Mucosa of gallbladder (tissue), 1 donor: ENCODE results near the gene CNTNAP2. TPM values are rescaled to one million over a fixed set of nuclear protein-coding genes. Genes with fewer than 3 reads are reported as not detected.

ENCODE experiments used
- DNase-seq: peaks from one replicate; pipeline ENCODE4 v3.0.0-alpha.2; 2020; ENCODE audit warnings: low spot score
- total RNA-seq: library from RNA; stranded (reverse); gene quantifications from one replicate; pipeline ENCODE4 v1.2.1, GENCODE V29; 2021
- donor health status: DM: no; HTN: no; CAD: no.

The CNTNAP2 gene
- total RNA-seq, 1 donor from 2014 or later: 1.6 TPM

DNA sequence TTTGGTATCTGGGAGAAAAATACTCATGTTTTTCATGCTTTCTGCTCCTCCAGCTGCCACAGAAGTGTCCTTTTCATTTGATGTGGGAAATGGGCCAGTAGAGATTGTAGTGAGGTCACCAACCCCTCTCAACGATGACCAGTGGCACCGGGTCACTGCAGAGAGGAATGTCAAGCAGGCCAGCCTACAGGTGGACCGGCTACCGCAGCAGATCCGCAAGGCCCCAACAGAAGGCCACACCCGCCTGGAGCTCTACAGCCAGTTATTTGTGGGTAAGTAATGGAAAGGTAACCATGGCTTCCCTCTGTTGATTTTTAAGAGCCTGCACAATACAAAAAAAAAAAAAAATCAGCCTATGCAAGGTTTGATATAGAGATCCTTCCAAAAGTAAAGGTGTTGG, 2030.8 kb downstream of the CNTNAP2 start:
- no peak for DNase-seq

DNA sequence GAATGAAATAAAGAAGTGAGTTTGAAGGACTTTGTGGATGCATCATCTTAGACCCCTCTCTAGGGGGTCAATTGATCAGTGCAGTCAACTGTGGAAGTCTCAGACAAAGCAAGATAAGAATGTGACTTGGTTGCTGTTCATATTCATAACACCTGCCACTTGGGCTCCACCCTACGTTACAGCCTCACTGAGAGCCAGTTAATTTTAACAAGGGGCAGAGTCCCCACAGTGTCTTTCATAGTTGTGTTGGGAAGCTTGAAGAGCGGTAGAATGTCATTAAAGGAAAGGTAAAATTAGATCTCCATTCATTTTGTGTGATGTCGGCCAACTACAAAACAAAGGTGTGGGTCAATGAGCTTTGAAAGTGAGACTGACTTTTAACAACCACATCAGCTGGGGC, 2031.9 kb downstream of the CNTNAP2 start:
- DNase-seq: peak; percentile 25

DNA sequence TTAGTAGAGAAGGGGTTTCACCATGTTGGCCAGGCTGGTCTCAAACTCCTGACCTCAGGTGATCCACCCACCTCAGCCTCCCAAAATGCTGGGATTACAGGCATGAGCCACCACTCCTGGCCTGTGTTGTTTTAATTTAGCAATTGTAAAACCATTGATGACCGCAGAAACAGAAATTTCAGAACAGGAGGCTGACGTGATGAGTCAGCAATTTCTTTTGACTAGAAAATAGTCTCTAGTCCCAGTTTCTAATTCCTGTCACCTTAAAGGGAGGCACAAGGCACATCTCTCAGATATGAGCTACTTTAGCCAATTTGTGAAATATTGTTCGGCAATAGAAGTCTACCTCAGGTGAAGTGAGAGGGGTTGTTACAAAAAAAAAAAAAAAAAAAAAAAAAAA, 2033.1 kb downstream of the CNTNAP2 start:
- DNase-seq: no peak

DNA sequence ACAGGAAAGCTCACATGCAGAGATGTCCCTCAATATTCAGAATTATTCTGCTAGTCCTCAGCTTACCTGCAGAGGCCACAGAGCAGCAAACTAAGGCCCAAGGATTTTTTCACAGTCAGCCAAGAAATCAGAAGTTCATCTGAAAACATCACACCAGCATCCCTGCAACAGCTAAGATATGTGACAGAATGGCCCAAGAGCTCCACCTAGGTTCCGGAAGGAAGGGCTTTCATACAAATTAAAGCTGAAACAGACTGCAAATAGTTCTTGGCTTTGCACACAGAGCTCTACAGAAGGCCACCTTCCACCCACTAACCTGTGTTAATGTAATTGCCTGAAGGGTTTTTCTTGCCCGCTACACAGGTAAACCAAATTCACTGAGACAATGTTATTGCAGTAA, 2035.2 kb downstream of the CNTNAP2 start:
- no peak for DNase-seq

- DNase-seq: peak; percentile 90
These were observed 2037.1 kb downstream of the CNTNAP2 start for GRCh38 chr7:148153616-148154284.

DNA sequence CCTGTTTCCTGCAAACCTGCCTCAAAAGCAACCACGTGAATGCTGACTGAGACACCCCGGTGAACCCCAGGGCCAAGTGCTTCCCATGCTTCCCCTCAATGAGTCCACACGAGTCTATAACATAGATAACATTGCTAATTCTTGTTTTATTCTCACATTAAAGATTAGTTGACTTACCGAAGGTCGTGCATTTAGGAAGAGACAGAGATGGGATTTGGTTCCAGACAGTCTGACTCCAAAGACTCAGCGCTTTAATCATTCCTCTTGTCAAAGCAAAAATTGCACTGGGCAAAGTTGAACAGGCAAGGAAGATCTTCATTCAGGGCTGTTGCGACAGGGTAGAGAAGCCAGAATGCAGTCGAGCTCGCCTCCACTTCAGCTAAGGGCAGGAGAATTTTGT, 2038.4 kb downstream of the CNTNAP2 start:
- DNase-seq: no peak

- no peak for DNase-seq
These were observed 2039.2 kb downstream of the CNTNAP2 start for GRCh38 chr7:148155826-148156225.

GRCh38 chr7:148156233-148156632, 2039.6 kb downstream of the CNTNAP2 start:
- DNase-seq: no peak

GRCh38 chr7:148159331-148159730, 2042.7 kb downstream of the CNTNAP2 start:
- DNase-seq: no peak

DNA sequence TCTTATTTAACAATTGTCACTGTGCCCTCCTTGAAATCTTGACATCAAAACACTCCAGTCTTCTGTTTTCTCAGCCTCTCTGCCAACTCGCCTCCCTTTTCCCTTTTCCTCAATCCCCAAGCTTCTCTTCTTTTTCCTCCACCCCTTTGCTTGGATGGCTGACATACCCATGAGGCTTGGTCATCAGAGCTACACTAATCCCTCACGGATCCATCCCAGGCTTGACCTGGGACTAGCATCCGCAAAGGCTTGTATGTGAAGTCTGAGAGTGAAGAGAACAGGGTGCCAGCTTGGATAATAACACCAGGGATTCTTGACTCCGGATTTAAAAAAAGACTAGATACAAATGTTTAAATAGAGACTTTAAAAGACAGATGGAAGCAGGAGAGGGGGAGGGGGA, 2045.2 kb downstream of the CNTNAP2 start:
- DNase-seq: no peak

- no peak for DNase-seq
These were observed 2046.2 kb downstream of the CNTNAP2 start for GRCh38 chr7:148162808-148163207.

- DNase-seq: no peak
These were observed 2046.6 kb downstream of the CNTNAP2 start for GRCh38 chr7:148163246-148163645.

DNA sequence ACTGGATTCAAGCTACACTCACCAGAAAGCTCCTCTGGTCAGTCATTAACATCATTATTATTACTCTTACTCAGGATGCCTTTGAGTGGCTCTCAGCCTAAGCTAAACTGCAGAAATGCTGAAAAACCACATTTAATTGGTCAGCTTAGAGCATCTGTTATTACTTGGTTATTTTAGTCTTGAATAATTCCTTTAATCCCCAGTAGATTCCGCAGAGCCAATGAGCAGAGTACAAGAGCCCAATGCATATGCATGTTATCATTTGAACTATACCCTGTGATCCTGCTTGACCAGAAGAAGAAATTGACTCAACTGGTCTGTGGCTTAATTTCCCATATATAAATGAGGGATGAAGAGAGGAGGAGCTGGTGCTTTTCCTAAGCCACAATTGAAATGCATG, 2056.3 kb downstream of the CNTNAP2 start:
- no peak for DNase-seq

- DNase-seq: no peak
These were observed 2056.8 kb downstream of the CNTNAP2 start for GRCh38 chr7:148173369-148173768.

GRCh38 chr7:148174376-148174775, 2057.8 kb downstream of the CNTNAP2 start:
- no peak for DNase-seq

- DNase-seq: no peak
These were observed 2058.9 kb downstream of the CNTNAP2 start for GRCh38 chr7:148175512-148175911.

DNA sequence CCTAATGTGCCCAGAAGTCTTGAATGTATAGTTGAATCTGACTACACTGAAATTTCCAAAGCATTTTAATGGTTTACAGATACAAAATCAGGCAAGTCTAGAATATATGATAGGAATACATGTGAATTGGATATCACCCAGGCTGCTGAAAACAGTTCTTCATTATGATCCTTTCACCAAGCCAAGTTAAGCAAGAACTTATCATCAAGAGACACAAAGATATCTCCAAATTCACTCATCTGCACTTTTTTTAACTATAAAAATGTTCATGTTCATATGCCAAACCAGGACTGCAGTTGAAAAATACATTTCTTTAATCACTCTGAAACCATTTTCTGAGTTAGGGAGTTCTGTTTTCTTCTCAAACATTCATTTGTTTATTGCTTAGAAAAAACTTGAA, 2061.4 kb downstream of the CNTNAP2 start:
- DNase-seq: no peak

DNA sequence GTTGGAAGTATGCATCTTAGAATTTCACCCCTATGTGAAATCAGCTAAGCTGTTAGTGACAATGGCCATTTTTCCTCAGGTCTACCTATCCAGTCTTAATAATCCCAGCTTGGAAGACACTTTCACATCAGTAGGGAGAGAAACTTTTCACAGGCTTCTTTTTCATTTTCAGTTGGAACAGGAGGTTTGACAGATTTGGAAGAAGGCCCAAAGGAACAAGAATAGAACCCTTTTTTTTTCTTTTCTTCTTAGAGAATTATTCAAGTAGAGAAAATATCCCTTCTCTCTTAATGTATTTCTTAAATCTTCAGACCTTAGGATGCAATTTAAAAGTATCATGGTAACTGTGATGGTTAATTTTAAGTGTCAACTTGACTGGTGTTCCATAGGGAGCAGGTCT, 2063.5 kb downstream of the CNTNAP2 start:
- no peak for DNase-seq

DNA sequence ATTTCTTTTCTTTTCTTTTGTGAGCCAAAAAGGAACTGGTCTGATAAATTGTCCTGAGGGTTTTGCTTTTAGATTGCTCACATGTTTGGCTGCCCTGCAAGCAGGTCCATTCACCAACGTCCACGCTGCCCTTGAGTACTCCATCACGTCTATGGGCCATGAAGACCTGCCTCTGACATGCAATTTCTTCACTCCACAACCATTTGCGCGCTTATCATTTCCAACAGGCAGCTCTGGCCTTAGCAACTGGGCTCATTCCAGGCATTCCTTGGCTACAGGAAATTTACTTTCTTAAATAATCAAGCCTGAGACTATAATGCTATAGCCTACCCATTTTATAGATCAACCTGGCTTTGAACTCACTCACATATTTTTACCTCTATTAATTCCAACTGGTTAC, 2065.7 kb downstream of the CNTNAP2 start:
- no peak for DNase-seq

DNA sequence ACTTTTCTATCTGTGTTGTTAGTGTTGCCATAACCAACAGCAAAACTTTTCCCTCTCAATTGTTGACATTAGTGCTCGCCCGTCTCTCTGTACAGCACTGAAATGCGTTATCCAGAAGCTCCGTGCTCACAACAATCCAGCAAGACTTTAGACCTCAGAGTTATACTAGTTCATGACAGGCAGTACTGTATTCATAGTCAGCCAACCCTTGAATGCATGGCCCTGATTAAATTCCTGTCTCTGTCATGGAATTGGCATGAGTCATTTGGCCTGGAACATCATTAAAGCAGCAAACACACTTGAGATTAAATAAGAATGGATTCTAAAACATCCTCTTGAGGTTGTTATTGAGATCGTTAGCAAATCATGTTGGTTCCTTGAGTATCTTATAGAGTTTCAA, 2068.4 kb downstream of the CNTNAP2 start:
- no peak for DNase-seq

- no peak for DNase-seq
These were observed 2070.9 kb downstream of the CNTNAP2 start for GRCh38 chr7:148187471-148187870.

DNA sequence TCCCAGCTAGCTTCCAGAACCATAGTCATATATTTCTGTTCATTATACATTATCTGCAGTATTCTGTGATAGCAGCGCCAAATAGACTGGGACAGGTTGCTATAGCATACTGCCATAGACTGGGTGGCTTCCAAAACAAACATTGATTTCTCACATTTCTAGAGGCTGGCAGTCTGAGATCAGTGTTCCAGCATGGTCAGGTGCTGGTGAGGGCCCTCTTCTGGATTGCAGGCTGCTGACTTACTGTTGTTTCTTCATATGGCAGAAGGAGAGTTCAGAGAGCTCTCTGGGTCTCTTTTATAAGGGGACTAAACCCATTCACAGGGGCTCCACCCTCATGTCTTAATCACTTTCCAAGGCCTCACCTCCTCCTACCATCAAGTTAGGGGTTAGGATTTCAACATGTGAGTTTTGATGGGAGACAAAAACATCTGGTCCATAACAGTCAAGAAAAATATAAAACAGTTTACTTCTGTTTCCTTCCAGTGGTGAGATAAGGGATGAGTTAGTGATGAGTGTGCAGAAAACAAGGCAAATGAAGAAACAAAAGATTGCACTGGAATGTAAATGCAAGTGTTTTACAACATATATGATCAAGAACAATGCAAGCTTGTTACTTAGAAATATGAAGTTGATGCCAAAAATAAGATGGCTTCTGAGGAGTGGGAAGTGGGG, 2074.9 kb downstream of the CNTNAP2 start:
- peak; percentile 14 for DNase-seq

DNA sequence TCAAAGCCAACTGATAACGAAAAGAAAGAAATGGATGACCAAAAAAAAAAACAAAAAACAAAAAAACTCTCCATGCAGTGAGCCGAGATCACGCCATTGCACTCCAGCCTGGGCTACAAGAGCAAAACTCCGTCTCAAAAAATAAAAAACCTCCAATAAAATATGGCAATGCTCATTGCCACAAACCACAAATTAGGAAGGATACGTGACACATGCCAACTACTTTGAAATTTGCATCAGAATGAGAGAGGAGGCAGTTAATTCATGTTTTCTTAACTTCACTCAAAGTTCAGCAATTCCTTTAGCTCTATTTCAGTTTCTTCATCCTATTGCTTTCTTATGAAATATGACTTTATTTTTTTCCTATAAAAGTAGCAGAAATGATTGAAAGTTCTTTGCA, 2075.9 kb downstream of the CNTNAP2 start:
- no peak for DNase-seq

GRCh38 chr7:148201992-148202391, 2085.4 kb downstream of the CNTNAP2 start:
- DNase-seq: no peak
